BLaER1 (cell line): Measurements from ENCODE around the gene TSPAN33.

Experiments used
- H3K27ac ChIP-seq: shearing (Covaris generic); formaldehyde crosslinking; 2 replicates; pipeline ENCODE4 v1.8.1; 2022
- H3K27me3 ChIP-seq: shearing (Covaris generic); formaldehyde crosslinking; 2 replicates; pipeline ENCODE4 v1.8.1; 2022
- H3K36me3 ChIP-seq: shearing (Covaris generic); formaldehyde crosslinking; 2 replicates; pipeline ENCODE4 v1.8.1; 2022
- H3K4me1 ChIP-seq: shearing (Covaris generic); formaldehyde crosslinking; 2 replicates; pipeline ENCODE4 v1.8.1; 2022
- H3K4me2 ChIP-seq: shearing (Covaris generic); formaldehyde crosslinking; 2 replicates; pipeline ENCODE4 v1.8.1; 2022
- H3K4me3 ChIP-seq: shearing (Covaris generic); formaldehyde crosslinking; 2 replicates; pipeline ENCODE4 v1.8.1; 2022
- H3K9ac ChIP-seq: shearing (Covaris generic); formaldehyde crosslinking; 2 replicates; pipeline ENCODE4 v1.8.1; 2022
- H3K9me3 ChIP-seq: shearing (Covaris generic); formaldehyde crosslinking; 2 replicates; pipeline ENCODE4 v1.8.1; 2022
- H4K20me1 ChIP-seq: shearing (Covaris generic); formaldehyde crosslinking; 2 replicates; pipeline ENCODE4 v1.8.1; 2022
- Cebpa-rat ChIP-seq: shearing (Covaris generic); IDR thresholded peaks from 2 replicates; pipeline ENCODE4 v1.8.1; 2022

Gene TSPAN33

DNA sequence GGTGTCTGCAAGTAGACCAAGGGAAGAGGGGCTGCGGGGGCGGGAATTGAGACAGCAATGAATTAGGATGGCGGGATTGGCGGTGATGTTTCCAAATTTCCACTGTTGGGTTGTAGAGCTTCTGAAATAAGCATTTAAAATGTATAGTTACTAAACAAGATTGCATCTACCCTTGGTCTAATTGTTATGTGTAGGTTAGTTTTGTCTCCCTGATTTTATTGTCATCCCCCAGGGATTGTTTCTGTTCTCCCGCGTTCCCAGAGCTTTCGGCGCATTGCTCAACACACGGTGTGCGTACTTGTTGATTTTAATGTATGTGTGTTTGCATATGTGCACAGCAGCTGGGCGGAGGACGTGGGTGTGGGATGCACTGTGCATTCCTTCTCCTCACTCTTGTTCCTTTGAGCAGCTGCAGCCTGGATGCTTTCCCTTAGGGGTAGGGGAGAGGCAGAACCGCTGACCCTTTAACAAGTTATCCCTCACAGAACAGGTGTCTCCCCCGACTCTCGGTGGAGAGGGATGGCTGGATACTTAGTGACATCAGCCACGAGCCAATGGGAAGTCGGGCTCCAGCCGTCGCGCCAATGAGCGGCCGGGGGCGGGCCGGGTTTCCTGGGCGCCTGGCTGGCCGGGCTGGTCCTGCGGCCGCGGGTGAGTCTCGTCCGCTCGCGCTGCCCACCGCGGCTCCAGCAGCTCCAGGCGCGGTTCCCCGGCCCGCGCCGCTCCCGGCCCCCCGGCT, at the start of gene TSPAN33:
Gene TSPAN33, plus strand, starts transcription at position 613 of the 739 bp plus-strand sequence. CDS start 274 bp downstream, outside the sequence.
- H3K27me3 ChIP-seq, result peaks cover 13% of the 10 kb centered on the region; the same call in 1 of the 2 replicates
- H4K20me1 ChIP-seq, result no peaks in the 10 kb centered on the region
- H3K4me1 ChIP-seq, result peaks cover 56% of the 10 kb centered on the region
- no peaks in the 10 kb centered on the region for H3K9me3 ChIP-seq
- peak within 1 kb of the TSS; percentile 82 for H3K9ac ChIP-seq
- H3K27ac ChIP-seq, result peak within 1 kb of the TSS; percentile 72
- H3K36me3 ChIP-seq, result peaks cover 5% of the 10 kb centered on the region; the same call in 1 of the 2 replicates
- H3K4me2 ChIP-seq, result peak within 1 kb of the TSS; percentile 92
- H3K4me3 ChIP-seq, result peak within 1 kb of the TSS; percentile 88
- no peak for TF ChIP-seq Cebpa-rat

DNA sequence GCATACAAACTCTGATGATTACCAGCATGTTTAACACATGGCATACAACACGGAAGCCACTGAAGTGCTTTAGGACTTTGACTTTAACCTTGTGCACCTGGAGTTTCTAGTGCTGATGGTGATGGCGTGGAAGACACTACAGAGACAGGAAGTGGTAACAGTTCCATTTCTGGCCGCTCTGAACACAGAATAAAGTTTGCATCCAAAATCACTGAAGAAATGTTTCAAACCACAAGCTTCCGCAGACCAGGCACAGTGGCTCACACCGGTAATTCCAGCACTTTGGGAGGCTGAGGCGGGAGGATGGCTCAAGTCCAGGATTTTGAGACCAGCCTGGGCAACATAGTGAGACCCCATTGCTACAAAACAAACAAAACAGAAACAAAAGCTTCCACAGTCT, 49.2 kb upstream of the TSPAN33 start:
- no peaks in the 10 kb centered on the region for H3K27me3 ChIP-seq
- H3K4me3 ChIP-seq, result no peak overlapping the region
- H3K4me2 ChIP-seq, result peak overlapping the region; percentile 57
- peak overlapping the region; percentile 23; the same call in 1 of the 2 replicates for H3K27ac ChIP-seq
- H3K9me3 ChIP-seq, result no peaks in the 10 kb centered on the region
- peaks cover 45% of the 10 kb centered on the region for H3K4me1 ChIP-seq
- H3K36me3 ChIP-seq, result no peaks in the 10 kb centered on the region
- no peaks in the 10 kb centered on the region for H4K20me1 ChIP-seq
- TF ChIP-seq Cebpa-rat, result no peak
- no peak overlapping the region for H3K9ac ChIP-seq

DNA sequence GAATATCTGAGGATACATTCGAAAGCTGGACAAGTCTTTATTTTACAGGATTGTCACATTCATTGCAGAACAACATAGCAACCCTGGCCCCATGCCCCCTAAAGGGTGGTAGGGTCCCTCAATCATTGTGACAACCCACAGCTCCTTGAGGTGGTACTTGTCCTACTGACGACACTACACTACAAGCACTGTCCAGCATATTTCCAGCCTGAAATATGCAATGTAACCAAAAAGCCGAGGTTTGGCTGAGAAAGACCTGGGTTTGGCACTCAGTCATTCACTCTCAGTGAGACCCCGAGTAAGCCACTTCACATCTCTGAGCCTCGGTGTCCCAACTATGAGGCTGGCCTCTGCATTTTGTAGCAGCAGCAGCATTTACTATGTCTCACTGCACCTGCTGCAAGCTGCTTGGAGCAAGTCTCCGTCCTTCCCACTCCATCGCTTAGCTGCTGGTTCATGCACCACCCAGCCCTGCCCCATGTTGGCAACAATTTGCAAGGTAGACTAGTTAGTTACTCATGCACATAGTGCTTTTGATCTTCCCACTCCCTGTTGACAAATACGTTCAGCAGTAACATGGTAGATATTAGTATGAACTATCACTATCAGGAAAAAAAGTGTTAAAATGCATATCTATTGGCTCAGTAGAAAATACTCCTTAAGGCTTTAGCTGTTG, 46.0 kb upstream of the TSPAN33 start:
- H3K27ac ChIP-seq, result no peak overlapping the region
- peak overlapping the region; percentile 10 for H3K4me2 ChIP-seq

DNA sequence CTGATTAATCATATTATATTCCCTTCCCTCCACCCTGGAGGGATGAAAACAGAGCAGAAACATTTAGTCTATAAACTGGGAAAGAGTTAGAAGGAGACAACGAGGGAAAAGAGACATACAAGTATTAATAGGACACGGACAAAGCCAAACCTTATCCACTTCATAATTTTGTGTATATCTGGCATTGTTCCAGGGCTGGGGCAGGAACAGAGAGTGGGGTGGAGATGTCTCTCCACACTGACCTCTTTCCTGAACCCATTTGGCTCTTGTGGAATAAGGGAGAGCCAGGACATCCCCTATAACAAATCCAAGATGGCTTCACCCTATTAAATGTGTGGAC, 43.7 kb upstream of the TSPAN33 start:
- Histone ChIP-seq H3K4me1 (peaks cover 63% of the 10 kb centered on the region), H3K36me3 (no peaks in the 10 kb centered on the region), H3K27me3 (no peaks in the 10 kb centered on the region), H4K20me1 (no peaks in the 10 kb centered on the region), H3K9ac (no peak overlapping the region), H3K4me3 (no peak overlapping the region), H3K4me2 (peak overlapping the region; percentile 85), H3K9me3 (no peaks in the 10 kb centered on the region), H3K27ac (peak overlapping the region; percentile 68)
- TF ChIP-seq Cebpa-rat, result no peak

More for the DNA sequence above, 46.0 kb upstream of the TSPAN33 start:
- TF ChIP-seq Cebpa-rat, result no peak
- no peaks in the 10 kb centered on the region for H4K20me1 ChIP-seq
- peaks cover 72% of the 10 kb centered on the region for H3K4me1 ChIP-seq
- no peaks in the 10 kb centered on the region for H3K36me3 ChIP-seq
- H3K9ac ChIP-seq, result no peak overlapping the region
- H3K9me3 ChIP-seq, result no peaks in the 10 kb centered on the region
- no peaks in the 10 kb centered on the region for H3K27me3 ChIP-seq
- no peak overlapping the region for H3K4me3 ChIP-seq

GRCh38 chr7:129101746-129102145, 42.8 kb upstream of the TSPAN33 start:
- Histone ChIP-seq H3K36me3 (no peaks in the 10 kb centered on the region), H3K27ac (peak overlapping the region; percentile 68), H3K9me3 (no peaks in the 10 kb centered on the region), H4K20me1 (no peaks in the 10 kb centered on the region), H3K4me3 (peak overlapping the region; percentile 34; the same call in 1 of the 2 replicates), H3K4me2 (peak overlapping the region; percentile 85), H3K27me3 (no peaks in the 10 kb centered on the region), H3K4me1 (peaks cover 60% of the 10 kb centered on the region), H3K9ac (no peak overlapping the region)
- no peak for TF ChIP-seq Cebpa-rat

DNA sequence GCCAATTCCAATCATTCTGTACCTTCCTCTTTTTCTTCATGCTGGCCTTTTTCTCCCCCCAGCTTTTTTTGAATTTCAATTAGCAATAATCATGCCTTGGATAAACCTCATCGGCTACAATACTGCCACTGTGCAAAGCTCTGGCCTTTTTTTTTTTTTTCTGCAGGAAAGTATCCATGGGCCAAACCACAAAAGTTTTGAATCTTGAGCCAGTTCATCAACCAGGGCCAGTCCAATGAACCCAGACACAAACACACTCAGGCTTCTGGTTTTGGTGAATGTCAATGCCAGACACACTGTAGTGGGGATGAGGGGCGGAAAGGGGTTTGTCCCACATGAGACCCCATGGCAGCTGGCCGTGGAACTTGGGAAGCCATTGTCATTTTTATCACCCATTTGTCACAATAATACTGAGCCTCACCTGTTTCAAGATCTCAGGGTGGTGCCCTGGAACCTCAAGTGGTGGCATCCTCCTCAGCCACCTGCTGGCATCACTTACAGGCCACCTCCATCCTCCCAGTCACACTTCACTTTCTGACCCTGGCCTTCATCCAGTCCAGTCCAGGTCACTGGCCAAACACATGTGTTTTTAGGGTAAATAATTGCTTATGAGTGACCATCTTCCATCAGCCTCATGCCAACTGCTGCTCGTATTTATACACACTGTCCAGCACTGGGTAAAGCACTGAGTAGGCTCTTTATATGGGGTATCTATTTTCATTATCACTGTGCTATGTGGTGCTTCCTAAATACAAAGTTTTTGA, 40.8 kb upstream of the TSPAN33 start:
- no peak for TF ChIP-seq Cebpa-rat
- H3K9me3 ChIP-seq, result no peaks in the 10 kb centered on the region
- H3K4me2 ChIP-seq, result peak overlapping the region; percentile 85
- no peak overlapping the region for H3K27ac ChIP-seq
- no peaks in the 10 kb centered on the region for H4K20me1 ChIP-seq
- H3K4me1 ChIP-seq, result peaks cover 50% of the 10 kb centered on the region
- no peaks in the 10 kb centered on the region for H3K36me3 ChIP-seq
- H3K27me3 ChIP-seq, result no peaks in the 10 kb centered on the region
- H3K9ac ChIP-seq, result no peak overlapping the region
- no peak overlapping the region for H3K4me3 ChIP-seq

- no peak overlapping the region for H3K4me3 ChIP-seq
- no peak overlapping the region for H3K9ac ChIP-seq
- H3K36me3 ChIP-seq, result no peaks in the 10 kb centered on the region
- H4K20me1 ChIP-seq, result no peaks in the 10 kb centered on the region
- H3K27me3 ChIP-seq, result no peaks in the 10 kb centered on the region
- H3K4me1 ChIP-seq, result peaks cover 4% of the 10 kb centered on the region
- no peak overlapping the region for H3K27ac ChIP-seq
- H3K4me2 ChIP-seq, result no peak overlapping the region
- TF ChIP-seq Cebpa-rat, result no peak
- no peaks in the 10 kb centered on the region for H3K9me3 ChIP-seq
These were observed 35.9 kb upstream of the TSPAN33 start for GRCh38 chr7:129108581-129108980.

DNA sequence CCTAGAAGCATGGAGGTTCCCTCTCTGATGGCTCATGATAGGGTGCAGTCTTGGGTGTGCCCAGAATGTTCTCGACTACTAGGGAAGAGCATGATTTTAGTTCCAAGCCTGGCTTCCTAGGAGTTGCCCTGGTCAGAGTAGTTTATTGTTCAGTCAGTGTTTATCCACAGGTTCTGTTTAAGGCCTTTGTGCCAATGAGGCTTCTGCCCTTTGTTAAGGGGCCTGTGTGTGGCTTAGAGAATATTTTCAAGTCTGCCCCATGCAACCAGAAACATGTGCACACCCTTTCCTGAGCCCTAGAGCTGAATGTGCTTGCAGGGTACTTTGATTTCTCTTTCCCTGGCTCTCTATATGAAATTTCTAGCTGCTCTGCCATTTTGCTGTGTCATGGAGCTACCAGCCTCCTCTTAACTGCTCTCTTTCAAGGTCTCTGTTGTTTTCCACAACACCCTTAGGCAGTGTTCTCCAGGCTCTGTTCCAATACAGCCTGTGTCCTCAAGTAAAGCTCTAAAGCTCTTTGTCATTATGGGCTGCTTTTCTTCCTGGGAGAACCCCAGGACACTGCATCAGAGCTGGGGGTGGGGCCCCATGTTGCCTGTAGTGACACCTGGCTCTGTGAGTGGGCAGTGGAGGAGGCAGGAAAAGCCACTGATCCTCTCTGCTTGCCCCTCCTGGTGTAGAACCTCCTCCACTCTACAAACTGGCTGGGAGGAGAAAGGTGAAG, 34.1 kb upstream of the TSPAN33 start:
- H3K27me3 ChIP-seq, result no peaks in the 10 kb centered on the region
- H3K9ac ChIP-seq, result no peak overlapping the region
- peaks cover 5% of the 10 kb centered on the region for H3K9me3 ChIP-seq
- H3K4me2 ChIP-seq, result no peak overlapping the region
- no peak overlapping the region for H3K4me3 ChIP-seq
- no peaks in the 10 kb centered on the region for H4K20me1 ChIP-seq
- no peak for TF ChIP-seq Cebpa-rat
- no peaks in the 10 kb centered on the region for H3K36me3 ChIP-seq
- H3K27ac ChIP-seq, result no peak overlapping the region
- H3K4me1 ChIP-seq, result no peaks in the 10 kb centered on the region

- no peaks in the 10 kb centered on the region for H3K27me3 ChIP-seq
- no peak overlapping the region for H3K27ac ChIP-seq
- no peak for TF ChIP-seq Cebpa-rat
- H3K9me3 ChIP-seq, result peaks cover 10% of the 10 kb centered on the region
- H3K36me3 ChIP-seq, result no peaks in the 10 kb centered on the region
- no peak overlapping the region for H3K4me3 ChIP-seq
- H3K9ac ChIP-seq, result no peak overlapping the region
- no peak overlapping the region for H3K4me2 ChIP-seq
- no peaks in the 10 kb centered on the region for H4K20me1 ChIP-seq
- no peaks in the 10 kb centered on the region for H3K4me1 ChIP-seq
These were observed 33.5 kb upstream of the TSPAN33 start for GRCh38 chr7:129110982-129111376.
